Right ventricle myocardium superior (tissue), 1 donor: Measurements from ENCODE around the gene CHD5. TPM values are rescaled to one million over a fixed set of nuclear protein-coding genes. Genes with fewer than 3 reads are reported as not detected.

Experiments used
- ATAC-seq: fragments of 200-7000 bp; cut with Tn5 transposase; one replicate; pipeline ENCODE4 v1.9.1; 2020; ENCODE audit warnings: mild to moderate bottlenecking; ENCODE audit not compliant: poor library complexity
- DNase-seq: peaks from one replicate; pipeline ENCODE4 v3.0.0-alpha.2; 2020
- intact Hi-C: fragments of 100-400 bp; cut with DNase I; formaldehyde crosslinking; loops from one replicate; pipeline ENCODE4 v1.11.2; 2022
- total RNA-seq: library from RNA; stranded (reverse); fragmentation: NEBNext Ultra II Directional; extraction: Animal tissue kit (Norgen Biotek cat#: 25700); gene quantifications from one replicate; pipeline ENCODE4 v1.2.1, GENCODE V29; 2021
- donor health status: DM: no; HTN: yes; CAD: no; lungs with severe emphysema.

The CHD5 gene
- total RNA-seq, 1 donor from 2014 or later = not detected

DNA sequence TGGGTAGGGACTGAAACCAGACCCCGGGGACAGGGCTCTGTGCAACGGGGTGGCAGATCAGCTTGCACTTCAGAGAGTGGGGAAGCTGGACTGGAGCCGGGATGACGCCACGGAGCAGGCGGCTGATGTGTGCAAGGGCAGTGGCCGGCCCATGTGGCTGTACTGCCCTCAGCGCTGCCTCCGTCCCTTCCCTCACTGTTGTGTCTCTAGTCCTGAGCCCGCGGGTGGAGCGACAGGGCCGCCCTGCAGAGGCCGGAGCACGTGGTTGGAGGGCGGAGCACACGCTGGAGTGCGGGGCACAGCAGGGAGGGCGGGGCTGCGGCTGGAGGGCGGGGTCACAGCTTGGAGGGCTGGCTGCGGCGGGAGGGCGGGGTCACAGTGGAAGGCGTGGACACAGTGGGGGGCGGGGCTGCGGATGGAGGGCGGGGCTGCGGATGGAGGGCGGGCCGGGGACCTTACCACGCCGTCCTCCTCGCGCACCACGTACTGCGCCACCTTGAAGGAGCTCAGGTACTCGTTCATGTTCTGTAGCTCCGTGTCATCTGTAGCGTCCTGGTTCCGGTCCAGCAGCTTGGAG lies 52.4 kb downstream of the CHD5 start:
- ATAC-seq (peak; percentile 94), DNase-seq (peak; percentile 88)
- intact Hi-C loops = no loop called here

DNA sequence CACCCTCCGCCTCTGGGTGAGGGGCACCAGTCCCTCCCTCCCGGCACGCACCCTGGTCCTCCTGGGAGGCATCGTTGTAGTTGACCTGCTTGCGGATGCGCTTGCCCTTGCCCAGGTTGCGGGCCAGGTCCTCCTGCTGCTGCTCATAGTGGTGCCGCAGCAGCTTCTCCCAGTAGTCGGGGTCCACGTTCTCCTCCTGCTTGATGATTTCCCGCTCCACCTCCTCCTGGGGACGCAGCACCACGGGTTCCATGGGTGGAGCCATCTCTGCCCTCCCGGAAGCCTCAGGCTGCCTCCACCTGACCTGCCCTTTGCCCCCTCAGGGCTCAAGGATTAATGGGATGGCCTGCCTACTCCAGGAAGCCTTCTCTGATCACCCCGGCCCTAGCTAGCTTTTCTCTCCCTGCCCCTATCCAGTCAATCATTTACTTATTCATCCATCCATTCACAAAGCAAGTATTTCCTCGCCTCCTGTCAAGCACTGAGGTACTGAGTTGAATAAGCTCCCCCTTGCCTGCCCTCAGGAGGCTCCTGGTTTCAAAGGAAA lies 53.5 kb downstream of the CHD5 start:
- intact Hi-C loops = no loop called here
- ATAC-seq (no peak), DNase-seq (peak; percentile 15)

GRCh38 chr1:6126028-6126427 lies 54.1 kb downstream of the CHD5 start:
- peak; percentile 27 for DNase-seq
- intact Hi-C loops = no loop called here
- ATAC-seq = no peak

DNA sequence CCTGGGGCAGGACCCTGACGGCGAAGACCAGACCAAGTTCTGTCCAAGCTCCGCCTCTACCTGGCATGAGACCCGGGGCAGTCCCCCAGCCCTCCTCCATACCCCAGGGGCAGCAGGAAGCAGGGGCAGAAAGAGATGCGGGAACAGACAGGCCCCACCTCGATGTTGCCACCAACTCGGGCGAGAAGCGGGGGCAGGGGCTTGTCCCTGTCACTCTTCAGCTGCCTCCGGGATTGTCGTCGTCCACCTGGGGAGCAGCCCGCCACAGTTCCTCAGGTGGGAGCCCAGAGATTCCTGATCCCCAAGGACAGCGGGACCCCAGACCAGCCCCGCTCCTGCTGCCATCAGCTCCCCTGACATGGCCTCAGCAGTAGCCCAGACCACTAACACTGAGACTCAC lies 54.8 kb downstream of the CHD5 start:
- ATAC-seq (no peak), DNase-seq (peak; percentile 18)
- intact Hi-C loops = no loop called here

GRCh38 chr1:6124746-6125365 lies 55.3 kb downstream of the CHD5 start:
- intact Hi-C loops = no loop called here
- ATAC-seq (no peak), DNase-seq (peak; percentile 20)

GRCh38 chr1:6124341-6124740 lies 55.8 kb downstream of the CHD5 start:
- DNase-seq (peak; percentile 35), ATAC-seq (no peak)
- intact Hi-C loops = no loop called here

- peak; percentile 34 for DNase-seq
- intact Hi-C loops = no loop called here
- ATAC-seq = no peak
Measured at GRCh38 chr1:6123816-6124215, 56.3 kb downstream of the CHD5 start.

GRCh38 chr1:6123083-6123482 lies 57.0 kb downstream of the CHD5 start:
- peak; percentile 32 for DNase-seq
- intact Hi-C loops = no loop called here
- ATAC-seq = no peak

DNA sequence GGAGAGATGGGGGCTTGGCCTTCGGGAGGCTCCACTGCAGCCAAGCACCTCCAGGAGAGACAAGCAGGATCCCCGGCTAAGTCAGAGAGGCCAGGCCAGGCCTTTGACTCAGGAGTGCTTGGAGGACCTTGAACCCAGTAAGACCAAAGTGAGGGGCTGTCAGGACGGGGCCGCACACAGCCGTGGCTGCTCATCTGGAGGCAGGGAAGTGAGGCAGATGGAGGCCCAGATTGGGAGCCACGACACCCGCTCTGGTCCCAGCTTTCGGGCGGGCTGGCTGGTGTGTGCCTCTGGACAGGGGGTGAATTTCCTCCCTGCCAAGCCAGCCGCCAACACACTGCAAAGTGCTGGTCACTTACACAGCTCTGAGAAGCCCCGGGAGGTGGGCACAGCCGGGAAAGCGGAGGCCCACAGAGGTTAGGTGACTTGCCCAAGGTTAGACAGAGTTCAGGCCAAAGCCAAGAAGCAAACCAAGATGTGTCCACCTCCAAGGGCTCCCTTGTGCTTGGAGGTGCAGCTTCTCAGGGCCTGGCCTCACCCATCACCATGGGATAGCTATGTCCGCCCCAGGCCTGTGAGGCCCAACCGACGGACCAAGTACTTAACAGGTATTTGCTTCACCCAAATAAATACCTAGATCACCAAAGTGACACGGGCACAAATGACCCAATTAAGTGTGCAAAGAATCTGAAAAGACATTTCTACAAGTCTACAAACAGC lies 58.3 kb downstream of the CHD5 start:
- intact Hi-C loops = no loop called here
- ATAC-seq (no peak), DNase-seq (peak; percentile 20)

DNA sequence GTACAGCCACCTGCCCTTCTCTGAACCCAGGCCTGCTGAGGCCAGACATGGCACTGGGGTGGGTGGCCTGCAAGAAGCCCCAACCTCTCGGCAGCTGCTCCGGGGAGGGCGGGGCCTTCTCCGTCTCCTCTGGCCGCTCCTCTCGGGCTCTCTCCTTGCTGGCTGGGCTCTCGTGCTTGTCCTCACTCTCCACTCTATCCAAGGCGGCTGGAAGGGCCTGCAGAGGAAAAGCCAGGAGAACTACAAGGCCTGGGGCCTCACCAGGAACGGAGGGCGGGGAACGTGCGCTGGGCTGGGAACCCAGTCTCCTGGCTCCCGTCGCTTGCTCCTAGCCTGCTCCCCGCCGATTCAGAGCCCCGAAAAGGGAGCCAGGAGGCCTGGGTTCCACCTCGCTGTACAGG lies 59.1 kb downstream of the CHD5 start:
- intact Hi-C loops = no loop called here
- DNase-seq = peak; percentile 8
- ATAC-seq = no peak

- intact Hi-C loops = no loop called here
- ATAC-seq (no peak), DNase-seq (no peak)
Measured at GRCh38 chr1:6118415-6118814, 61.7 kb downstream of the CHD5 start.

- intact Hi-C loops = no loop called here
- DNase-seq = no peak
- no peak for ATAC-seq
Measured at GRCh38 chr1:6117624-6118023, 62.5 kb downstream of the CHD5 start.

DNA sequence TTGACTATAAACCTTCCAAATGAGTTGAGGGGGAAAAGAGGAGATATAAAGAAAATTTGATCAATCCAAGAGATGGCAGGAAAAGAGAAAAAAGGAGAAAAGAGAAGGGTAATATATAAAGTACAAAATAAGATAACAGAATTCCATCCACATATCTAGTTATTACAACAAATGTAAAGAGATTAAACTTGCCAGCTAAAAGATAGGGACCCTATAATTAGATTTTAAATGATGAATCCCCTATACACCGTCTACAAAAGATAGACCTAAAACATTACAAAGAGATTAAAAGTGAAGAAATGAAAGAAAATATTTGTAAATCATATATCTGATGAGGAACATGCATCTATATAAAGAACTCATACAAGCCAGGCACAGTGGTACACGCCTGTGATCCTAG lies 63.1 kb downstream of the CHD5 start:
- intact Hi-C loops = no loop called here
- ATAC-seq (no peak), DNase-seq (no peak)

DNA sequence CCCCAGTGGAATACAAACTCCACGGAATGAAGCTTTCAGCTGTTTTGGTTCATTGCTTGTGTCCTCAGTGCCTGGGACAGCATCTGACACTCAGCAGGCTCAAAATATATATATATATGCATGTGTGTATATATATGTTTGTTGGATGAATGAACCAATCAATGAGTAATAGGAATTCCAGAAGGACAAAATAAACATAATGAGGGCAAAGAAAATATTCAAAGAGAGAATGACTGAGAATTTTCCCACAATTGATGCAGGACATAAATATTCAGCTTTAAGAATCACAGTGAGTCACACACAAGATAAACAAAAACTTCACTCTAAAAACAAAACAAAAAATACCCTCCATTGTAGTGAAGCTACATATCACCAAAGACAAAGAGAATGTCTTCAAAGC lies 64.0 kb downstream of the CHD5 start:
- intact Hi-C loops = no loop called here
- DNase-seq (no peak), ATAC-seq (no peak)

GRCh38 chr1:6113745-6114144 lies 66.4 kb downstream of the CHD5 start:
- intact Hi-C loops = no loop called here
- ATAC-seq (no peak), DNase-seq (peak; percentile 32)

GRCh38 chr1:6113116-6113515 lies 67.0 kb downstream of the CHD5 start:
- ATAC-seq (no peak), DNase-seq (no peak)
- intact Hi-C loops = no loop called here

DNA sequence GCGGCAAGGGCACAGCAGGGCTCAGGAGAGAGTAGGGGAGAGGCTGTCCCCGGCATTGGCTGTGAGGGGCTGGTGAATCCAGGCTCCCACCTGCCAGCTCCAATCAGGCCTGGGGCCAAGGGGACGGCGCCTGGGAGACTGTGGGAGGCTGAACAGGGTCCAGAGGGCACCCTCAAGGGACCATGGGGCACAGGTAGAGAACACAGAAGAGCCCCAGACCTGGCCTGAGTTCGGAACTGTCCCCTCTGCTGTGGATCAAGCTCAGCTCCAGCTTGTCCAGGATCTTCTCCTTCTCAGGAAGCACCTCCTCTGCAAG lies 67.5 kb downstream of the CHD5 start:
- DNase-seq = peak; percentile 13
- no peak for ATAC-seq
- intact Hi-C loops = no loop called here

DNA sequence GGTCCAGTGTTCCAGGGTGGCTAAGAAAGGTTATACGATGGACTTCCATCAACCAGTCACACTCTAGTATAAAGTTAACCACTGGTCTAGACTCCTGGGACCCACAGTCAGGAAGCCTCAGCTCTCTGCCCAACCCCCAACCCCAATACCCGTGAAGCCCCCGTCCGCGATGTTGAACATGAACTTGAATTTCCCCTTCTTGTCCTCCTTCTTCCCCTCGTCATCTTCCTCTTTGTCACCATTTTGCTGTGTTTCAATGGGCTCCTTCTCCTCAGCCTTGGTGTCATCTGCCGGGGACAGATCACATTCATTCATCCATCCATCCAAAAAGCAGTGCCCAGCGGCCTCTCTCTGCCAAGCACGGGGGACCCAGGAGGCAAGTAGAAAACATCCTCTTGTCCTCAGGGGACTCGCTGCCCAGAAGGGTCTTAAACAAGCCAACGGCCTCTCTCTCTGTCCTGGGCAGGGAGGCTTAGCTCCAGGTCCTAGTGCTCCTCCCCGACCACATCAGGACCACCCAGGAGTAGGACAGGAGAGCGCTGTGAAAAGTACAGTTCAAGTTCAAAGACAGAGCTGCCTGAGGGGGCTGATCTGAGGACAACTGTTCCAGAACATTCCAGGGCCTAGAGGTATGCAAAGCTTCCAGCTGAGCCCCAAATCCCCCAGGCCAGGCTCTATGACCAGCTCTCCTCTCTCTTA lies 68.0 kb downstream of the CHD5 start:
- DNase-seq (peak; percentile 16), ATAC-seq (no peak)
- intact Hi-C loops = no loop called here

GRCh38 chr1:6111571-6111970 lies 68.5 kb downstream of the CHD5 start:
- DNase-seq (peak; percentile 30), ATAC-seq (no peak)
- intact Hi-C loops = no loop called here

- ATAC-seq (no peak), DNase-seq (peak; percentile 21)
- intact Hi-C loops = no loop called here
Measured at GRCh38 chr1:6110326-6110725, 69.8 kb downstream of the CHD5 start.
